Motor neuron (in vitro differentiated cells): ENCODE data around the gene PCCA. TPM values are rescaled to one million over a fixed set of nuclear protein-coding genes. Genes with fewer than 3 reads are reported as not detected.
A peak's percentile ranks its signal among the peaks of the same experiment; 100 is the strongest.
"Not testable (repeated sequence)": the region's sequence is repeated elsewhere in the genome, so short reads cannot be mapped to it uniquely, and the experiment has no call there.

Experiments
- ATAC-seq, 8 experiments: fragments of 200-7000 bp; cut with Tn5 transposase; replicated peaks in 6 of 8; 2 replicates each; pipeline ENCODE4 v1.8.0; 2021; ENCODE audit warnings: mild to moderate bottlenecking in 8 of 8, moderate library complexity in 8 of 8
- H3K27ac ChIP-seq, 2 donors: fragments of 250-450 bp; sonication (Bioruptor Pico); 2 replicates each; pipeline ENCODE4 v1.9.0; 2021; ENCODE audit warnings: antibody characterized with exemption in 2 of 2, mild to moderate bottlenecking in 2 of 2, moderate library complexity in 1 of 2
- H3K4me1 ChIP-seq, 2 donors: fragments of 250-450 bp; sonication (Bioruptor Pico); replicated peaks in 1 of 2; 2 replicates each; pipeline ENCODE4 v1.6.1; 2021; ENCODE audit warnings: antibody characterized with exemption in 2 of 2, mild to moderate bottlenecking in 2 of 2, moderate library complexity in 1 of 2
- H3K4me3 ChIP-seq, 5 donors: fragments of 250-450 bp; sonication (Bioruptor Pico); 2 replicates each; pipeline ENCODE4 v1.9.0; 2021; ENCODE audit warnings: antibody characterized with exemption in 5 of 5, mild to moderate bottlenecking in 5 of 5, moderate library complexity in 4 of 5
- WGBS, 10 experiments: fragments of 450-650 bp; shearing (Covaris generic); methylation state at CpG; one replicate each; pipeline ENCODE4 v1.0.0; 2022; 5-methylcytosine and 5-hydroxymethylcytosine counted together
- in situ Hi-C, 9 experiments: fragments of 400-800 bp; cut with MboI; loops; one replicate each; pipeline ENCODE4 v1.15.0; 2021; ENCODE audit warnings: low sequenced_read_pairs in 9 of 9, low pct_unique_long_range_greater_than_20kb in 2 of 9; ENCODE audit not compliant: unreplicated experiment in 9 of 9
- total RNA-seq, 8 experiments: library from RNA; unstranded; fragments of 300-600 nt; gene quantifications; 2 replicates each; pipeline versions ENCODE4 v1.2.3 to v1.2.4, GENCODE V29; 2022

The PCCA gene
- total RNA-seq, 8 experiments from 2014 or later: 19.1 to 98.3 (median 50.9) TPM

GRCh38 chr13:100156788-100157187, 67.9 kb downstream of the PCCA start:
- Histone ChIP-seq H3K4me3 (no peak overlapping the region), H3K27ac (no peak overlapping the region), H3K4me1 (no peaks in the 10 kb centered on the region)
- in situ Hi-C loops: no loop called here
- 50 to 100% (median 96%) methylated on average over 1 of the region's 1 CpG; no CpG with 5 or more reads in 2 of the 10 experiments for WGBS, 10 experiments
- ATAC-seq: peak in 2 of 8 experiments; percentile 39 to 86

DNA sequence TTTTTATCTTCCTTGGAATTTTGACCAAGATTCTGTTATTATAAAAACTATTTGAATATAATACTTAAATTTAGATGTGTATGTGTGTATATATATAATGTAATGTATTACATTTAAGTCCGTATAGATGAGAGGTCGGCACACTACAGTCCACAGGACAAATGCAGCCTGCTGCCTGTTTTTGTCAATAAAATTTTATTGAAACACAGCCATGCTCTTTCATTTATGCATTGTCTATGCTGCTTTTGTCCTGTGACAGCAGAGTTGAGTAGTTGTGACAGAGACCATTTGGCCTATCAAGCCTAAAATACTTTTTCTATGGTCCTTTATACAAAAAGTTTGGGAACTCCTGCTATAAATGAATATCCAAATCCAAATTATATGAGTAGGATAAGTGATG, 69.7 kb downstream of the PCCA start:
- no peak overlapping the region for H3K4me3 ChIP-seq
- in situ Hi-C loops: no loop called here
- WGBS, 10 experiments: 39 to 100% (median 76%) methylated on average over 2 of the region's 2 CpGs; no CpG with 5 or more reads in 2 of the 10 experiments
- H3K27ac ChIP-seq: no peak overlapping the region
- ATAC-seq: no peak
- no peaks in the 10 kb centered on the region for H3K4me1 ChIP-seq

GRCh38 chr13:100159584-100159983, 70.7 kb downstream of the PCCA start:
- no peak overlapping the region for H3K4me3 ChIP-seq
- H3K27ac ChIP-seq: no peak overlapping the region
- in situ Hi-C loops: no loop called here
- peak in 1 of 8 experiments; percentile 34 for ATAC-seq
- 65 to 100% (median 89%) methylated on average over 2 to 5 of the region's 5 CpGs; no CpG with 5 or more reads in 1 of the 10 experiments for WGBS, 10 experiments
- H3K4me1 ChIP-seq: no peaks in the 10 kb centered on the region

DNA sequence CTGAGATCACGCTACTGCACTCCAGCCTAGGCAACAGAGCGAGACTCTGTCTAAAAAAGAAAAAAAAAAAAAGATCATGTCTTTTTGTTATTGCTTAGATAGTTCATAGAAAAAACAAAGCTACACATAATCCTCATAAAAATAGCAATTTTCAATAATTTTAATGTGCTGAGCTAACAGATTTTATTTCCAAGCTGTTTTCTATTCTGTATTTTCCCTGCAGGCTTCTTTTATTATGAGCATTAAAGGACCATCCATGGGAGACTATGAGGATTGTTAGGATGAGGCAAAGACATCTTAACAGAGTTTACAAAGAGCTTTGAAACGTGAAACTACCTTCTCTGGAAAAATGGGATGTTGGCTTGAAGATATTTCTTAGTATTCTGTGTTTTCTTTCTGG, 71.6 kb downstream of the PCCA start:
- Histone ChIP-seq H3K4me1 (no peaks in the 10 kb centered on the region), H3K27ac (no peak overlapping the region), H3K4me3 (no peak overlapping the region)
- no peak for ATAC-seq
- 17 to 100% (median 88%) methylated on average over 1 to 3 of the region's 3 CpGs for WGBS, 10 experiments
- in situ Hi-C loops: no loop called here

DNA sequence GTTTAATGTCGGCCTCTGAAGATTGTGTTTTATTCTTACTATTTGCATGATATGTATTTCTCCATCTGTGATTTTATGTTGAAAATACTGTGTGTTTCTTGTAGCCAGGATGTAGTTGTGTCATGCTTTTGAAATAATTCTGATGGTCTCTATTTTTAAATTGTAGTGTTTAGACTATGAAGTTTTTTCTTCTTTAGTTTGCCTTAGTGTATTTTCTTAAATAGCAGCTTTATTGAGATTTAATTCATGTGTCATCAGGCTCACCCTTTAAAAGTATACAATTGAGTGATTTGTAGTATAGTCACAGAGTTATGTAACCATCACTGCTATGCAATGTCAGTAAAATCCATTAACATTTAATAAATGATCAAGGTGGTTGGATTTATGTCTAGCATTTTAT, 74.5 kb downstream of the PCCA start:
- Histone ChIP-seq H3K4me3 (no peak overlapping the region), H3K27ac (no peak overlapping the region), H3K4me1 (no peaks in the 10 kb centered on the region)
- ATAC-seq: no peak
- in situ Hi-C loops: no loop called here
- 83 to 100% (median 100%) methylated on average over 1 of the region's 1 CpG; no CpG with 5 or more reads in 5 of the 10 experiments for WGBS, 10 experiments

- Histone ChIP-seq H3K4me1 (peaks cover 11 to 18% of the 10 kb centered on the region in 2 donors), H3K4me3 (no peak overlapping the region), H3K27ac (no peak overlapping the region)
- WGBS, 10 experiments: 70 to 100% (median 87%) methylated on average over 2 to 5 of the region's 5 CpGs; no CpG with 5 or more reads in 1 of the 10 experiments
- no peak for ATAC-seq
- in situ Hi-C loops: no loop called here
These were observed 84.3 kb downstream of the PCCA start for GRCh38 chr13:100173203-100173602.

- ATAC-seq: not testable (repeated sequence)
These were observed 85.6 kb downstream of the PCCA start for GRCh38 chr13:100174455-100174854.

GRCh38 chr13:100175078-100175802, 86.3 kb downstream of the PCCA start:
- 17 to 100% (median 76%) methylated on average over 1 to 2 of the region's 2 CpGs for WGBS, 10 experiments
- no peak overlapping the region for H3K27ac ChIP-seq
- no peak overlapping the region for H3K4me3 ChIP-seq
- H3K4me1 ChIP-seq: peaks cover 11 to 20% of the 10 kb centered on the region in 2 donors
- peak in 5 of 8 experiments; percentile 35 to 60 (median 47) for ATAC-seq
- in situ Hi-C loops: no loop called here

More at GRCh38 chr13:100174455-100174854, 85.6 kb downstream of the PCCA start:
- H3K27ac ChIP-seq, H3K4me3 ChIP-seq, in situ Hi-C loops: not testable (repeated sequence)
- WGBS, 10 experiments: 79 to 100% (median 100%) methylated on average over 1 to 3 of the region's 4 CpGs; no CpG with 5 or more reads in 4 of the 10 experiments
- peaks cover 11 to 18% of the 10 kb centered on the region in 2 donors for H3K4me1 ChIP-seq

DNA sequence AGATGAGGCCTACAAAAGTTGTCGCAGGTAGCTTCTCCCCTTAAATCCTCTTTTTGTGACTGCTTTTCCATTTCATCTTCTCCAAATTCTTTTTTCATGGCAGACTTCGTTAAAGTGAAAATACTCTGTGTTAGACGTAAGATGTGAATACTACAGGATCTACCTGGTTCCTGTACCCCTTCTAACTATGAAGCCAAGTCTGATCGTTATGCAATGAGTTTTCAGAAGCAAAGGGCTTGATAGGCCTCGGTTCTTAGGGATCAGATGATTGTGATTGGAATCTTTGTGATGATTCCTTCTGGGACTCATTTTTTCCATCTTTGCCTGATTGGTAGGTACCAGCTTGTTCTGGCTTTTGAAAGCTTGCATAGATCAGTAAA, 86.9 kb downstream of the PCCA start:
- Histone ChIP-seq H3K4me3 (no peak overlapping the region), H3K27ac (no peak overlapping the region), H3K4me1 (peaks cover 11 to 20% of the 10 kb centered on the region in 2 donors)
- WGBS, 10 experiments: 0 to 93% (median 50%) methylated on average over 1 to 5 of the region's 5 CpGs; no CpG with 5 or more reads in 1 of the 10 experiments
- in situ Hi-C loops: no loop called here
- ATAC-seq: peak in 1 of 8 experiments; percentile 14

DNA sequence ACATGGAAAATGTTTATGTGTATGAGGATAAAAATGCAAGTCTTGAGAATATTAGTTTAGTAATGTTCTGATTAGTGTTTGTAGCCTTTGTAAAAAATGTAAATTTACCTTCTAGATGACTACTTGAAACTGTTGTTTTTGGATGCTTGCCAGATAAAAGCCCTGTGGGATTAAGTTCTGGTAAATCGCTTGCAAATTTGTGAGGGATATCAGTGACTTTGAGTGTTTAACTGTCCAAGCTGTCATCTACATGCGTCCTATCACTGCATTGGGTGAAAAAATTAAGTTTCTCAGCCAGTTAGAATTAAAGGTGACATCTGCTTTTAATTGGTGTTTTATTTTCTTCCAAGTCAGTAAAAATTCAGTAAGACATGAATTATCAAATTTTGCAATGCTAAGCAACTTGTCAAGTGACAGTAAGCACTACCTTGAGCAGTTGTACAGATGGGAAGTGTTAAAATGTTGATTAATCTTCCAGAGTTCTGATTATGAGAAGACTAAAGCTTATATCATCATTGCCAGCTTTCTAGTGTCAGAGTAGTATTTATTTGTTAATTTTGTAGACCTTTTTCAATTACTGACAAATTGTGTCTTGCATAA, 88.0 kb downstream of the PCCA start:
- Histone ChIP-seq H3K4me1 (peaks cover 11 to 20% of the 10 kb centered on the region in 2 donors), H3K4me3 (no peak overlapping the region), H3K27ac (no peak overlapping the region)
- in situ Hi-C loops: no loop called here
- peak in 3 of 8 experiments; percentile 72 to 94 (median 87) for ATAC-seq
- WGBS, 10 experiments: 10 to 86% (median 59%) methylated on average over 1 to 2 of the region's 2 CpGs; no CpG with 5 or more reads in 1 of the 10 experiments

- Histone ChIP-seq H3K4me1 (peaks cover 11 to 20% of the 10 kb centered on the region in 2 donors), H3K4me3 (no peak overlapping the region), H3K27ac (no peak overlapping the region)
- no peak for ATAC-seq
- in situ Hi-C loops: no loop called here
- WGBS, 10 experiments: 80 to 100% (median 100%) methylated on average over 1 to 2 of the region's 2 CpGs; no CpG with 5 or more reads in 2 of the 10 experiments
These were observed 89.4 kb downstream of the PCCA start for GRCh38 chr13:100178309-100178708.

- H3K4me1 ChIP-seq: peaks cover 11 to 20% of the 10 kb centered on the region in 2 donors
- no peak overlapping the region for H3K27ac ChIP-seq
- in situ Hi-C loops: no loop called here
- WGBS, 10 experiments: 82 to 96% (median 89%) methylated on average over 2 to 3 of the region's 3 CpGs; no CpG with 5 or more reads in 2 of the 10 experiments
- ATAC-seq: no peak
- no peak overlapping the region for H3K4me3 ChIP-seq
These were observed 90.4 kb downstream of the PCCA start for GRCh38 chr13:100179276-100179675.

DNA sequence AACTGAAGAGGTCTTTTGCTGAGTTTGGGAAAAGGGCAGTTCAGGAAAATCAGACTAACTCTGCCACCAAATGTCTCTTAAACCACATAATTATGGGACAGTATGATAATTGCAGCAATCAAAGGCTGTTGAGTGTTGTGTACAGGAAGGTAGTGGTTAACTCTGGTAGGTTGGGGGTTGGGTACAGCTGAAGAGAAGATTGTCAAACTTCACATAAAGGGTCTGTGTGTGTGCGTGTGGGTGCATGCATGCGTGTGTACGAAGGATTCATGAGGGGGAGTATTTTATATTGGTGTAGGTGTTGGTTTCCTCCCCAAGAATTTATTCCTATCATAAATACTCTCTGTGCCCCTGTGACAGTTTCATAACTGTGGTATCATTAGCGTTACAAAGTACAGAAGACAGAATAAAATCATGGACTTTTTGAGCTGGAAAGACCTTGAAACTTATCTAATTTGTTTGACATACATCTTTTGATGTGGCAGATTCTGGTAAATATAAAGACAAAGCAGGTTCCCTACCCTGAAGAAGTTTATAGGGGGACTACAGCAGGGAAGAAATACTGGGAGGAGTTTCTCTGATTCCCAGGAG, 94.1 kb downstream of the PCCA start:
- no peak for ATAC-seq
- in situ Hi-C loops: no loop called here
- Histone ChIP-seq H3K4me1 (peaks cover 0 to 2% of the 10 kb centered on the region in 2 donors), H3K4me3 (no peak overlapping the region), H3K27ac (no peak overlapping the region)
- 69 to 100% (median 94%) methylated on average over 1 to 4 of the region's 4 CpGs; no CpG with 5 or more reads in 1 of the 10 experiments for WGBS, 10 experiments
